OCI-LY3 (cell line): Measurements from ENCODE around the gene GGT7.

Experiments
- EZH2phosphoT487 ChIP-seq: fragments of 200-600 bp; shearing (Covaris generic); IDR thresholded peaks from 2 replicates; pipeline ENCODE4 v1.6.1; 2018; ENCODE audit warnings: antibody characterized with exemption, mixed run types, low read depth
- TF ChIP-seq, protein P1 (sequence below): fragments of 200-600, 300-600 bp; sonication (generic); IDR thresholded peaks from 2 replicates; pipeline ENCODE4 v1.5.1; 2014; ENCODE audit warnings: antibody characterized with exemption, low read length, low read depth

DNA sequence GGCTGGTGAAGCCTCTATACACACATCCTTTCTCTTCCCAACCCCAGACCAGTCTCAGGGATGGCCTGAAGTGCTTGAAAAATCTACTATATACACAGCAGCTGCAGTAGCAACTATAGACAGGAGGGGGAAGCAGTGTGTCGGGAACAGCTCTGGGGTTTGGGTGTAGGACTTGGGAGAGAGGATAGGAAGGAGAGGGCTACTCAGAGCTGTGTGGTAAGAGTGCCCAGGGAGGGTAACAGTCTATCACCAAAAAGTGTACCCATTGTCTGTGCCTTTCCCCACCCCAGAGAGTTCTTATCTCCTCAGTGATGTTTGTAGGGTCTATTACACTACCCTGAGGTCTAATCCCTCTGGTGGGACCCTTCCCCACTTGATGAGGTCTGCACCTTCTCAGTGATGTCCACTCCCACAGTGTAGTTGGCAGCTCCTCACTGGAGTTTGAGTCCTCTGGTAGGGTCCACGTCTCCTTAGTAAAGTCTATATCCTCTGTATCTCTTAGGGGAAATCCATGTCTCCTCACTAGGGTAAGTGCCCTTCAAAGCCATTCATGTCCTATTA is 1.5 kb upstream of the GGT7 start:
- TF ChIP-seq, protein P1, sequence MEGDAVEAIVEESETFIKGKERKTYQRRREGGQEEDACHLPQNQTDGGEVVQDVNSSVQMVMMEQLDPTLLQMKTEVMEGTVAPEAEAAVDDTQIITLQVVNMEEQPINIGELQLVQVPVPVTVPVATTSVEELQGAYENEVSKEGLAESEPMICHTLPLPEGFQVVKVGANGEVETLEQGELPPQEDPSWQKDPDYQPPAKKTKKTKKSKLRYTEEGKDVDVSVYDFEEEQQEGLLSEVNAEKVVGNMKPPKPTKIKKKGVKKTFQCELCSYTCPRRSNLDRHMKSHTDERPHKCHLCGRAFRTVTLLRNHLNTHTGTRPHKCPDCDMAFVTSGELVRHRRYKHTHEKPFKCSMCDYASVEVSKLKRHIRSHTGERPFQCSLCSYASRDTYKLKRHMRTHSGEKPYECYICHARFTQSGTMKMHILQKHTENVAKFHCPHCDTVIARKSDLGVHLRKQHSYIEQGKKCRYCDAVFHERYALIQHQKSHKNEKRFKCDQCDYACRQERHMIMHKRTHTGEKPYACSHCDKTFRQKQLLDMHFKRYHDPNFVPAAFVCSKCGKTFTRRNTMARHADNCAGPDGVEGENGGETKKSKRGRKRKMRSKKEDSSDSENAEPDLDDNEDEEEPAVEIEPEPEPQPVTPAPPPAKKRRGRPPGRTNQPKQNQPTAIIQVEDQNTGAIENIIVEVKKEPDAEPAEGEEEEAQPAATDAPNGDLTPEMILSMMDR = peak; percentile 98
- TF ChIP-seq EZH2phosphoT487 = no peak
